Measurements from ENCODE around the gene RNF31. TPM values are rescaled to one million over a fixed set of nuclear protein-coding genes. Genes with fewer than 3 reads are reported as not detected.
A peak's percentile ranks its signal among the peaks of the same experiment; 100 is the strongest.

Gene RNF31
- total and polyA plus RNA-seq, 7 experiments from 2014 or later, result 40.9 to 151 (median 81.4) TPM

GRCh38 chr14:24184104-24184970, 37.0 kb downstream of the RNF31 start:
- H3K9me3 ChIP-seq (ENCODE audit: control insufficient read depth in 2 of 3, low read length in 3 of 3), result no peaks in the 10 kb centered on the region
- intact Hi-C loops (cut with micrococcal nuclease), result no loop called here
- Mint-ChIP-seq H3K4me1 (peaks cover 10 to 29% (median 22%) of the 10 kb centered on the region in 7 donors), H3K9me3 (peaks cover 0 to 4% (median 0%) of the 10 kb centered on the region in 11 donors), H3K27me3 (no peaks in the 10 kb centered on the region), H3K36me3 (peaks cover 0 to 18% (median 4%) of the 10 kb centered on the region in 5 donors), H3K4me3 (no peak overlapping the region), H3K27ac (peak overlapping the region in 2 of 9 donors; percentile 32 to 69)
- no peaks in the 10 kb centered on the region for H3K27me3 ChIP-seq (ENCODE audit: control insufficient read depth in 2 of 2, insufficient read depth in 2 of 2, low read length in 2 of 2)
- no peak overlapping the region for H3K4me3 ChIP-seq (ENCODE audit: low read length)
- ChIA-PET POLR2A (interaction anchor here (0.7 to 2.2 kb wide), 8 partner anchors 9 to 70 kb away, joined by 3 to 9 read pairs (median 3); partner anchors contain the start of genes DCAF11, IRF9 and TINF2), CTCF (interaction anchor here (1.3 to 1.4 kb wide), 2 partner anchors 19 to 75 kb away, joined by 3 to 4 read pairs; no protein-coding TSS in a partner anchor)
- H3K4me1 ChIP-seq (ENCODE audit: control insufficient read depth in 2 of 2, insufficient read depth in 2 of 2, low read length in 2 of 2), result peaks cover 15% of the 10 kb centered on the region in 2 donors
- DNase-seq (peak in 1 of 9 donors; percentile 26), ATAC-seq (no peak)
- peaks cover 0 to 73% (median 10%) of the 10 kb centered on the region in 3 experiments for H3K36me3 ChIP-seq (ENCODE audit: control insufficient read depth in 2 of 3, insufficient read depth in 3 of 3, low read length in 3 of 3)
- no peak overlapping the region for H3K27ac ChIP-seq (ENCODE audit: low read depth, low read length)

DNA sequence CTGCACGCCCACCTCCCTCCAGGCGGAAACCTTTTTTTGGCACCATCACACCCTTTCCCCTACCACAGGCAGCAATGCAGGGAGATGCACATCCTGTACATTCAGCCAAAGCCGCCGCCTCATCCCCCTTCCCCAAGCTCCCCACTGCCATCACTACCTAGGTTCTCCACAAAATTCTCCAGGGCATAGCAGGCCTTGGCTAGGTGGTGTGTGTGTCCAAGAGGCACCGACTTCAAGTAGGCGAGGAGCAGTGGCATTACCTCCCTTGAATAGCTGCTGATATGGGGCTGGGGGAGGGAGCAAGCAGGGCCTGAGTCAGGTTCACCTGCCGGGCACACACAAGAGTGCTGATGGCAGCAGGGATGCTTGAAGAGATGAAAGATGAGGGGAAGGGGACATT, 37.7 kb downstream of the RNF31 start:
- peaks cover 0 to 17% (median 4%) of the 10 kb centered on the region in 5 donors for H3K36me3 Mint-ChIP-seq
- ChIA-PET POLR2A (interaction anchor here (0.7 to 2.2 kb wide), 8 partner anchors 9 to 58 kb away, joined by 3 to 9 read pairs (median 3); partner anchors contain the start of genes CHMP4A, IRF9 and TINF2), CTCF (interaction anchor here (1.3 to 1.4 kb wide), 2 partner anchors 20 to 76 kb away, joined by 3 to 4 read pairs; no protein-coding TSS in a partner anchor)

DNA sequence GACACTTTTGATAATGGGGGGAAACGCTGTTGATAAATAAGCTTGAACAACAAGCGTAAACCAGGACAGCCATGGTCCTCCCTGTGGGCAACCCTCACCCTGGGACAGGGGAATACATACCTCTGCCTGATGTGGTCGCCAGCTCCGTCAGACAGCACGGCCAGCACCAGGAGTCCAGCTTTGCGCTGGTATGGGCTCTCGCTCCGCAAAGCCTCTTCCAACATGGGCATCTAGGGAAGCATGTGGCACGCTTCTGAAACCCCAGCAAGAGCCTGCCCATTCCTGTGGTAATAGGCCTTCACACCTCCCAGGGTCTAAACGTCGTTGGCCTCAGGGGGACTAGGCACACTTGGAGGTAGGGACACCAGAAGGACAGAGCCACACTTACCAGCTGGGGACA, 38.4 kb downstream of the RNF31 start:
- H3K36me3 ChIP-seq (ENCODE audit: control insufficient read depth in 2 of 3, insufficient read depth in 3 of 3, low read length in 3 of 3), result peaks cover 0 to 59% (median 10%) of the 10 kb centered on the region in 3 experiments
- CTCF ChIA-PET, result interaction anchor here (1.1 to 1.4 kb wide), 3 partner anchors 21 to 77 kb away, joined by 3 to 4 read pairs (median 3); partner anchors contain the start of gene IRF9
- H3K27me3 Mint-ChIP-seq, result no peaks in the 10 kb centered on the region
- no peak for DNase-seq
- no peaks in the 10 kb centered on the region for H3K27me3 ChIP-seq (ENCODE audit: control insufficient read depth in 2 of 2, insufficient read depth in 2 of 2, low read length in 2 of 2)
- ATAC-seq, result no peak
- no peak overlapping the region for H3K27ac ChIP-seq (ENCODE audit: low read depth, low read length)
- no peaks in the 10 kb centered on the region for H3K9me3 ChIP-seq (ENCODE audit: control insufficient read depth in 2 of 3, low read length in 3 of 3)
- peaks cover 12 to 36% (median 29%) of the 10 kb centered on the region in 7 donors for H3K4me1 Mint-ChIP-seq
- H3K27ac Mint-ChIP-seq, result peak overlapping the region in 2 of 9 donors; percentile 67 to 71
- peaks cover 15 to 16% of the 10 kb centered on the region in 2 donors for H3K4me1 ChIP-seq (ENCODE audit: control insufficient read depth in 2 of 2, insufficient read depth in 2 of 2, low read length in 2 of 2)
- intact Hi-C loops (cut with micrococcal nuclease), result no loop called here
- peaks cover 0 to 15% (median 4%) of the 10 kb centered on the region in 5 donors for H3K36me3 Mint-ChIP-seq
- H3K4me3 ChIP-seq (ENCODE audit: low read length), result no peak overlapping the region
- POLR2A ChIA-PET, result interaction anchor here (0.6 to 2.2 kb wide), 10 partner anchors 9 to 114 kb away, joined by 3 to 9 read pairs (median 4); partner anchors contain the start of genes CHMP4A, DHRS1, IRF9 and NOP9
- peak overlapping the region in 1 of 10 donors; percentile 21 for H3K4me3 Mint-ChIP-seq
- H3K9me3 Mint-ChIP-seq, result peaks cover 0 to 4% (median 0%) of the 10 kb centered on the region in 11 donors

More for the DNA sequence above, 37.7 kb downstream of the RNF31 start:
- Mint-ChIP-seq H3K27me3 (no peaks in the 10 kb centered on the region), H3K4me3 (peak overlapping the region in 1 of 10 donors; percentile 38), H3K4me1 (peaks cover 12 to 33% (median 27%) of the 10 kb centered on the region in 7 donors), H3K9me3 (peaks cover 0 to 4% (median 0%) of the 10 kb centered on the region in 11 donors), H3K27ac (peak overlapping the region in 1 of 9 donors; percentile 65)
- H3K4me1 ChIP-seq (ENCODE audit: control insufficient read depth in 2 of 2, insufficient read depth in 2 of 2, low read length in 2 of 2), result peaks cover 15 to 16% of the 10 kb centered on the region in 2 donors
- ATAC-seq (no peak), DNase-seq (no peak)
- no peak overlapping the region for H3K4me3 ChIP-seq (ENCODE audit: low read length)
- no peaks in the 10 kb centered on the region for H3K9me3 ChIP-seq (ENCODE audit: control insufficient read depth in 2 of 3, low read length in 3 of 3)
- no peak overlapping the region for H3K27ac ChIP-seq (ENCODE audit: low read depth, low read length)
- no peaks in the 10 kb centered on the region for H3K27me3 ChIP-seq (ENCODE audit: control insufficient read depth in 2 of 2, insufficient read depth in 2 of 2, low read length in 2 of 2)
- peaks cover 0 to 66% (median 10%) of the 10 kb centered on the region in 3 experiments for H3K36me3 ChIP-seq (ENCODE audit: control insufficient read depth in 2 of 3, insufficient read depth in 3 of 3, low read length in 3 of 3)
- intact Hi-C loops (cut with micrococcal nuclease), result no loop called here

- peaks cover 0 to 16% (median 2%) of the 10 kb centered on the region in 5 donors for H3K36me3 Mint-ChIP-seq
- no peak overlapping the region for H3K27ac ChIP-seq (ENCODE audit: low read depth, low read length)
These were observed 39.7 kb downstream of the RNF31 start for GRCh38 chr14:24186831-24187538.

GRCh38 chr14:24187539-24187915, 40.2 kb downstream of the RNF31 start:
- Histone ChIP-seq H3K27ac (ENCODE audit: low read depth, low read length) (peak overlapping the region; percentile 83), H3K4me3 (ENCODE audit: low read length) (peak overlapping the region; percentile 89), H3K27me3 (ENCODE audit: control insufficient read depth in 2 of 2, insufficient read depth in 2 of 2, low read length in 2 of 2) (no peaks in the 10 kb centered on the region), H3K9me3 (ENCODE audit: control insufficient read depth in 2 of 3, low read length in 3 of 3) (no peaks in the 10 kb centered on the region), H3K36me3 (ENCODE audit: control insufficient read depth in 2 of 3, insufficient read depth in 3 of 3, low read length in 3 of 3) (peaks cover 5 to 52% (median 10%) of the 10 kb centered on the region in 3 experiments), H3K4me1 (ENCODE audit: control insufficient read depth in 2 of 2, insufficient read depth in 2 of 2, low read length in 2 of 2) (peaks cover 15 to 16% of the 10 kb centered on the region in 2 donors)
- peaks cover 0 to 3% (median 0%) of the 10 kb centered on the region in 11 donors for H3K9me3 Mint-ChIP-seq
- ChIA-PET CTCF (interaction anchor here (2.1 kb wide), 1 partner anchor 26 kb away, joined by 7 read pairs; the partner anchor contains the start of gene IRF9), POLR2A (interaction anchor here (0.7 to 2.8 kb wide), 10 partner anchors 8 to 144 kb away, joined by 3 to 21 read pairs (median 5); partner anchors contain the start of genes CHMP4A, DCAF11, EMC9 and MDP1)
- H3K4me1 Mint-ChIP-seq, result peaks cover 20 to 45% (median 41%) of the 10 kb centered on the region in 7 donors
- H3K27me3 Mint-ChIP-seq, result no peaks in the 10 kb centered on the region
- intact Hi-C loops (cut with micrococcal nuclease), result no loop called here
- DNase-seq, result no peak
- peak overlapping the region in 9 of 10 donors; percentile 89 to 92 (median 90) for H3K4me3 Mint-ChIP-seq
- peak overlapping the region; percentile 82 to 96 (median 90) for H3K27ac Mint-ChIP-seq
- peaks cover 0 to 19% (median 7%) of the 10 kb centered on the region in 5 donors for H3K36me3 Mint-ChIP-seq
- ATAC-seq, result no peak

More at GRCh38 chr14:24186831-24187538, 39.7 kb downstream of the RNF31 start:
- Mint-ChIP-seq H3K27ac (peak overlapping the region in 7 of 9 donors; percentile 37 to 96 (median 62)), H3K27me3 (no peaks in the 10 kb centered on the region), H3K4me1 (peaks cover 15 to 40% (median 37%) of the 10 kb centered on the region in 7 donors), H3K4me3 (peak overlapping the region; percentile 26 to 92 (median 90)), H3K9me3 (peaks cover 0 to 4% (median 0%) of the 10 kb centered on the region in 11 donors)
- no peak overlapping the region for H3K4me3 ChIP-seq (ENCODE audit: low read length)
- peaks cover 1 to 53% (median 10%) of the 10 kb centered on the region in 3 experiments for H3K36me3 ChIP-seq (ENCODE audit: control insufficient read depth in 2 of 3, insufficient read depth in 3 of 3, low read length in 3 of 3)
- no peaks in the 10 kb centered on the region for H3K9me3 ChIP-seq (ENCODE audit: control insufficient read depth in 2 of 3, low read length in 3 of 3)
- CTCF ChIA-PET, result interaction anchor here (1.1 kb wide), 1 partner anchor 26 kb away, joined by 3 read pairs; the partner anchor contains the start of gene IRF9
- POLR2A ChIA-PET, result interaction anchor here (0.7 to 2.8 kb wide), 9 partner anchors 9 to 145 kb away, joined by 3 to 13 read pairs (median 5); partner anchors contain the start of genes CHMP4A, DHRS1, EMC9 and IRF9
- no peaks in the 10 kb centered on the region for H3K27me3 ChIP-seq (ENCODE audit: control insufficient read depth in 2 of 2, insufficient read depth in 2 of 2, low read length in 2 of 2)
- peaks cover 15 to 16% of the 10 kb centered on the region in 2 donors for H3K4me1 ChIP-seq (ENCODE audit: control insufficient read depth in 2 of 2, insufficient read depth in 2 of 2, low read length in 2 of 2)
- DNase-seq, result no peak
- intact Hi-C loops (cut with micrococcal nuclease), result no loop called here
- no peak for ATAC-seq
